ENCODE results near the gene DRD3. TPM values are rescaled to one million over a fixed set of nuclear protein-coding genes. Genes with fewer than 3 reads are reported as not detected.

The DRD3 gene
- total and polyA plus RNA-seq, 4 donors, result not detected

GRCh38 chr3:114155370-114155821, 23.5 kb downstream of the DRD3 start:
- H3K9me3 ChIP-seq (ENCODE audit: control insufficient read depth in 4 of 4, low read length in 3 of 4), result no peaks in the 10 kb centered on the region
- no peak overlapping the region for H3K27ac ChIP-seq (ENCODE audit: low read depth in 1 of 2, low read length in 2 of 2)
- DNase-seq (ENCODE audit: low spot score), result no peak
- WGBS, result 71% methylated on average over 9 of the region's 9 CpGs
- TF ChIP-seq RAD21 (IDR thresholded peaks at IDR 0.05), result peak; percentile 42 to 53
- TF ChIP-seq JUND (IDR thresholded peaks at IDR 0.05), result no peak
- no peak overlapping the region for H3K9ac ChIP-seq (ENCODE audit: low read depth in 1 of 2, low read length in 2 of 2)
- no peaks in the 10 kb centered on the region for H3K36me3 ChIP-seq (ENCODE audit: control insufficient read depth in 4 of 4, insufficient read depth in 3 of 4, low read depth in 1 of 4, low read length in 3 of 4)
- no peak overlapping the region for H3K4me3 ChIP-seq (ENCODE audit: low read depth in 1 of 3, low read length in 3 of 3)
- no peaks in the 10 kb centered on the region for H3K27me3 ChIP-seq (ENCODE audit: control insufficient read depth in 4 of 4, insufficient read depth in 4 of 4, low read length in 3 of 4)
- H3K4me1 ChIP-seq (ENCODE audit: control insufficient read depth in 4 of 4, insufficient read depth in 4 of 4, low read length in 3 of 4), result peaks cover 0 to 5% (median 4%) of the 10 kb centered on the region in 4 donors

DNA sequence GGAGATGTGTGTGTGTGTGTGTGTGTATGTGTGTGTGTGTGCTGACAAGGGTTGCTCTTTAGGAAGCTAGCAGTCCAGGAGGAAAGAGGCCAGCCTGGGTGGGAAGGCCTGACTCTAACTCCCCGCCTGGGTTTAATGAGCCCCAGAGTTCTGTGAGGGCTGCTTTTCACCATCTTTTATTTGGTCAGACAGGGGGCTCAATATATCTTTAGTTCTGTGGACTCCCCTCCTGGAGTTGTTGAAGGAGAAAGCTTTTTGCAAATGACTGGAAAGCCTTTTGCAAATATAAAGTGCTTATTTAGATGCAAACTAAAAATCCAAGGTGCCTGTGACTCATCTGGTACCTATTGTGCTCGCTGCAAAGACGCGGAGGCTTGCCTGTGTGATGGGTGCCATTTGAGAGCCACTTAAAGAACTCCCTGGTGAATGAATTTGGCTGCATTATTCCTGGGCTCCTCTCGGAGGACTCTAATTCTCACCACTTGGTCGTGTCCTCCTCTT, 24.5 kb downstream of the DRD3 start:
- H3K36me3 ChIP-seq (ENCODE audit: control insufficient read depth in 4 of 4, insufficient read depth in 3 of 4, low read depth in 1 of 4, low read length in 3 of 4), result no peaks in the 10 kb centered on the region
- TF ChIP-seq NR2F2 (IDR thresholded peaks at IDR 0.05), result no peak
- no peak for TF ChIP-seq YY1 (IDR thresholded peaks at IDR 0.05)
- TF ChIP-seq HNF4G (IDR thresholded peaks at IDR 0.05), result no peak
- TF ChIP-seq HNF4A (conservative IDR thresholded peaks at IDR 0.05), result no peak
- TF ChIP-seq MAX (IDR thresholded peaks at IDR 0.05), result no peak
- no peak for TF ChIP-seq FOXA1 (IDR thresholded peaks at IDR 0.05)
- TF ChIP-seq RXRA (IDR thresholded peaks at IDR 0.05), result no peak
- TF ChIP-seq, protein P1, sequence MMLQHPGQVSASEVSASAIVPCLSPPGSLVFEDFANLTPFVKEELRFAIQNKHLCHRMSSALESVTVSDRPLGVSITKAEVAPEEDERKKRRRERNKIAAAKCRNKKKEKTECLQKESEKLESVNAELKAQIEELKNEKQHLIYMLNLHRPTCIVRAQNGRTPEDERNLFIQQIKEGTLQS (IDR thresholded peaks at IDR 0.05), result no peak
- no peak for TF ChIP-seq JUND (IDR thresholded peaks at IDR 0.05)
- TF ChIP-seq SP1 (IDR thresholded peaks at IDR 0.05), result no peak
- no peak for TF ChIP-seq ZBTB33 (IDR thresholded peaks at IDR 0.05)
- no peak for TF ChIP-seq GABPA (IDR thresholded peaks at IDR 0.05 in 1 of 2, conservative IDR thresholded peaks at IDR 0.05 in 1 of 2)
- TF ChIP-seq EGR1 (IDR thresholded peaks at IDR 0.05; ENCODE audit: low read depth in 2 of 2), result no peak
- TF ChIP-seq FOXA2 (IDR thresholded peaks at IDR 0.05), result no peak
- no peak for TF ChIP-seq CTCF (IDR thresholded peaks at IDR 0.05; ENCODE audit: low read depth, low read length, missing input control)
- TF ChIP-seq REST (IDR thresholded peaks at IDR 0.05), result no peak
- no peak for TF ChIP-seq TAF1 (conservative IDR thresholded peaks at IDR 0.05)
- H3K9ac ChIP-seq (ENCODE audit: low read depth in 1 of 2, low read length in 2 of 2), result no peak overlapping the region
- 65% methylated on average over 6 of the region's 6 CpGs for WGBS
- no peak overlapping the region for H3K4me3 ChIP-seq (ENCODE audit: low read depth in 1 of 3, low read length in 3 of 3)
- H3K27ac ChIP-seq (ENCODE audit: low read depth in 1 of 2, low read length in 2 of 2), result no peak overlapping the region
- DNase-seq (ENCODE audit: low spot score), result no peak
- peaks cover 0 to 5% (median 4%) of the 10 kb centered on the region in 4 donors for H3K4me1 ChIP-seq (ENCODE audit: control insufficient read depth in 4 of 4, insufficient read depth in 4 of 4, low read length in 3 of 4)
- H3K27me3 ChIP-seq (ENCODE audit: control insufficient read depth in 4 of 4, insufficient read depth in 4 of 4, low read length in 3 of 4), result no peaks in the 10 kb centered on the region
- H3K9me3 ChIP-seq (ENCODE audit: control insufficient read depth in 4 of 4, low read length in 3 of 4), result no peaks in the 10 kb centered on the region

Measured in liver (tissue), 9 donors.